Breast epithelium (tissue), 4 donors: ENCODE measurements around the gene FAM163B. TPM values are rescaled to one million over a fixed set of nuclear protein-coding genes. Genes with fewer than 3 reads are reported as not detected.

Source experiments
- DNase-seq, 2 donors: peaks; one replicate each; pipeline ENCODE4 v3.0.0-alpha.2; 2019; ENCODE audit warnings: low spot score in 2 of 2
- H3K27ac ChIP-seq, 2 donors: fragments of 200-600 bp; sonication (generic) in 1 of 2; one replicate each; pipeline ENCODE4 v1.5.1; 2016 to 2019; ENCODE audit warnings: mild to moderate bottlenecking in 1 of 2
- H3K27me3 ChIP-seq, 2 donors: fragments of 200-600 bp; sonication (generic) in 1 of 2; one replicate each; pipeline versions ENCODE4 v1.5.1 to v1.6.0; 2017 to 2019; ENCODE audit warnings: control low read depth in 1 of 2, mild to moderate bottlenecking in 1 of 2
- H3K36me3 ChIP-seq: fragments of 200-600 bp; one replicate; pipeline ENCODE4 v1.5.1; 2019
- H3K4me1 ChIP-seq, 2 donors: fragments of 200-600 bp; sonication (generic); one replicate each; pipeline ENCODE4 v1.5.1; 2016 to 2019; ENCODE audit warnings: control low read depth in 1 of 2
- H3K4me3 ChIP-seq, 3 donors: fragments of 200-600 bp; sonication (generic); 1 replicate in 2 of 3; 2 replicates in 1 of 3; pipeline ENCODE4 v1.5.1; 2016 to 2019; ENCODE audit warnings: mild to moderate bottlenecking in 3 of 3, moderate library complexity in 2 of 3
- H3K9me3 ChIP-seq, 2 donors: fragments of 200-600 bp; sonication (generic) in 1 of 2; one replicate each; pipeline ENCODE4 v1.5.1; 2016 to 2019; ENCODE audit warnings: control low read depth in 1 of 2
- POLR2A ChIP-seq: fragments of 450-650 bp; IDR thresholded peaks from one replicate; pipeline ENCODE4 v1.6.1; 2016; ENCODE audit warnings: antibody characterized with exemption, mild to moderate bottlenecking, moderate library complexity
- POLR2AphosphoS5 ChIP-seq, 3 donors: sonication (generic); formaldehyde crosslinking; IDR thresholded peaks; one replicate each; pipeline ENCODE4 v1.6.1; 2017; ENCODE audit warnings: antibody characterized with exemption in 3 of 3
- intact Hi-C: fragments of 100-400 bp; cut with DNase I; formaldehyde crosslinking; loops from one replicate; pipeline ENCODE4 v1.15.1; 2023; ENCODE audit warnings: low total_unique reads
- total RNA-seq, 3 donors: library from RNA; depleted of rRNA; stranded (reverse); fragments of >200 nt; gene quantifications; one replicate each; pipeline ENCODE4 v1.1.0, GENCODE V29; 2016
- TF ChIP-seq, protein P1 (sequence below), 3 donors: fragments of 450-650 bp; IDR thresholded peaks; one replicate each; pipeline ENCODE4 v1.5.1; 2016 to 2017; ENCODE audit warnings: antibody characterized with exemption in 3 of 3, mild to moderate bottlenecking in 3 of 3, moderate library complexity in 3 of 3

The FAM163B gene
- total RNA-seq, 3 donors from 2014 or later, result not detected

DNA sequence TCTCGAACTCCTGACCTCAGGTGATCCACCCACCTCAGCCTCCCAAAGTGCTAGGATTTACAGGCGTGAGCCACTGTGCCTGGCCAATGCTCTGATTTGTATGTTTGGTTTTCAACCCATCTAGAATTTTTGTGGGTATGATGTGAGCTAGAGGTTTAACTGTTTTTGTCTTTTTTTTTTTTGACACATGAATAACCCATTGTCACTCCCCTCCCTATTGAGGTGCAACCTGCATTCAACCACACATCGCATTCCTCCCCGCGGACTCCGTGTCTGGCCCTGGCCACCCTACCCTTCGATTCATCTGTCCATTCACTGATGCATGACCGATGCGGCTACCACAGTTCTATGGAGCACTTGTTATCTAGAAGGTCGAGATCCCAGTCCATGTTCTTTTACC, 9.5 kb upstream of the FAM163B start:
- no peaks in the 10 kb centered on the region for H3K9me3 ChIP-seq
- peaks cover 0 to 60% of the 10 kb centered on the region in 2 donors for H3K27me3 ChIP-seq
- no peak overlapping the region for H3K4me3 ChIP-seq

GRCh38 chr9:133616643-133617405, 7.6 kb upstream of the FAM163B start:
- no peak for DNase-seq
- peaks cover 0 to 71% of the 10 kb centered on the region in 2 donors for H3K27me3 ChIP-seq

More for the DNA sequence above, 9.5 kb upstream of the FAM163B start:
- intact Hi-C loops, result loop anchor here (5.0 kb wide), 1 partner anchor 1781 kb away; no protein-coding TSS in a partner anchor
- Histone ChIP-seq H3K4me1 (no peaks in the 10 kb centered on the region), H3K27ac (no peak overlapping the region), H3K36me3 (no peaks in the 10 kb centered on the region)
- no peak for DNase-seq
- TF ChIP-seq POLR2AphosphoS5 (IDR thresholded peaks at IDR 0.05) (no peak), POLR2A (no peak)
- TF ChIP-seq, protein P1, sequence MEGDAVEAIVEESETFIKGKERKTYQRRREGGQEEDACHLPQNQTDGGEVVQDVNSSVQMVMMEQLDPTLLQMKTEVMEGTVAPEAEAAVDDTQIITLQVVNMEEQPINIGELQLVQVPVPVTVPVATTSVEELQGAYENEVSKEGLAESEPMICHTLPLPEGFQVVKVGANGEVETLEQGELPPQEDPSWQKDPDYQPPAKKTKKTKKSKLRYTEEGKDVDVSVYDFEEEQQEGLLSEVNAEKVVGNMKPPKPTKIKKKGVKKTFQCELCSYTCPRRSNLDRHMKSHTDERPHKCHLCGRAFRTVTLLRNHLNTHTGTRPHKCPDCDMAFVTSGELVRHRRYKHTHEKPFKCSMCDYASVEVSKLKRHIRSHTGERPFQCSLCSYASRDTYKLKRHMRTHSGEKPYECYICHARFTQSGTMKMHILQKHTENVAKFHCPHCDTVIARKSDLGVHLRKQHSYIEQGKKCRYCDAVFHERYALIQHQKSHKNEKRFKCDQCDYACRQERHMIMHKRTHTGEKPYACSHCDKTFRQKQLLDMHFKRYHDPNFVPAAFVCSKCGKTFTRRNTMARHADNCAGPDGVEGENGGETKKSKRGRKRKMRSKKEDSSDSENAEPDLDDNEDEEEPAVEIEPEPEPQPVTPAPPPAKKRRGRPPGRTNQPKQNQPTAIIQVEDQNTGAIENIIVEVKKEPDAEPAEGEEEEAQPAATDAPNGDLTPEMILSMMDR (IDR thresholded peaks at IDR 0.05), result no peak

DNA sequence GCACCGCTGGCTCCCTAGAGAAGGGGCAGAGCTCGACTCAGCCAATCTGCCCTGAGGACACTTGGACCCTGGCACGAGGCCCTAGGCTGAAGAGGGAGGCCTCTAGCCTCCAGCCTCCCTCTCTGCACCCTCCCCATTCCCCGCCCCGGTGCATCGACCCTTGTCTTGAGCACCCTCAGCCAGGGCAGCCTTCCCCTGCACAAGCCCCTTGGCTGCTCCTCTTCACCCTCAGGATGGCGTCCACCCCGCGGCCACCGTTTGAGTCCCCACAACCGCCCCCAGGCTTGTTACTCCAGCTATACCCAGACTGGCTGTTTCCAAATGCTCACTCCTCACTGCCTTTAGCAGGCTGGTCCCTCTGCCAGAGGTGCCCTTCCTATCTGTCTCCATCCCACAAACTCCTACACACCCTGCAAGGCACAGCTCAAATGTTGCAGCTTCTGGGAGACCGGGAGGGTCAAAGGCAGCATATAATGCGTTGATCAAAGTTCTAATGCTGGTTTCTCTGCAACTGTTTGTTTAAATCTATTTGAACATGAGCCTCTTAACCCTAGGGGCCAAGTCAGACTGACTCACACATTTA, 6.5 kb upstream of the FAM163B start:
- intact Hi-C loops, result loop anchor here (5.0 kb wide), 1 partner anchor 1778 kb away; no protein-coding TSS in a partner anchor
- TF ChIP-seq POLR2AphosphoS5 (IDR thresholded peaks at IDR 0.05) (no peak), POLR2A (no peak)
- TF ChIP-seq, protein P1 (IDR thresholded peaks at IDR 0.05), result no peak
- H3K9me3 ChIP-seq, result no peaks in the 10 kb centered on the region
- peaks cover 0 to 77% of the 10 kb centered on the region in 2 donors for H3K27me3 ChIP-seq
- no peak for DNase-seq
- no peaks in the 10 kb centered on the region for H3K4me1 ChIP-seq
- H3K36me3 ChIP-seq, result no peaks in the 10 kb centered on the region
- no peak overlapping the region for H3K27ac ChIP-seq
- no peak overlapping the region for H3K4me3 ChIP-seq

More at GRCh38 chr9:133616643-133617405, 7.6 kb upstream of the FAM163B start:
- intact Hi-C loops, result loop anchor here (5.0 kb wide), 1 partner anchor 1780 kb away; no protein-coding TSS in a partner anchor
- H3K9me3 ChIP-seq, result no peaks in the 10 kb centered on the region
- no peaks in the 10 kb centered on the region for H3K4me1 ChIP-seq
- no peaks in the 10 kb centered on the region for H3K36me3 ChIP-seq
- no peak overlapping the region for H3K4me3 ChIP-seq
- no peak overlapping the region for H3K27ac ChIP-seq
- no peak for TF ChIP-seq POLR2AphosphoS5 (IDR thresholded peaks at IDR 0.05)
- TF ChIP-seq, protein P1 (IDR thresholded peaks at IDR 0.05), result no peak

DNA sequence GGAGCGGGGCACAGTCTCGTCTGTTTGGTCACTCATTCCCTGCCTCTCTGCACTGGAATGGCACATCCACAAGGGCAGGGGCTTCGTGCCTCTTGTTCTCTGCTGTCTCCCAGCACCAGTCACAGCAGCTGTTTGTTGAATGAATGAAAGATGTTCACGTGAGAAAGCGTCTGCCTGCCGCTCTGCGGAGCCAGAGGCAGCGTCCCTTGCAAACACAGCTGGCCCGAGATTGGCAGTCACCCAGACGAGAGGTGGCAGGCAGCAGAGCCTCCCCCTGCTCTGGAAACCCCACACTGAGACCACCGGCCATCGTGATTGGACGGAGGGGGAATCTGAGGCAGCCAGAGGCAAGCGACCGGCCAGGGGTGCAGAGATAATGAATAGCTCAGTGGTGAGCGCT, 6.0 kb upstream of the FAM163B start:
- intact Hi-C loops, result loop anchor here (5.0 kb wide), 1 partner anchor 1778 kb away; no protein-coding TSS in a partner anchor
- DNase-seq, result no peak
- Histone ChIP-seq H3K4me1 (no peaks in the 10 kb centered on the region), H3K4me3 (no peak overlapping the region), H3K27me3 (peaks cover 0 to 81% of the 10 kb centered on the region in 2 donors), H3K27ac (no peak overlapping the region), H3K36me3 (no peaks in the 10 kb centered on the region), H3K9me3 (no peaks in the 10 kb centered on the region)
- TF ChIP-seq, protein P1 (IDR thresholded peaks at IDR 0.05), result no peak
- no peak for TF ChIP-seq POLR2AphosphoS5 (IDR thresholded peaks at IDR 0.05)
- TF ChIP-seq POLR2A, result no peak

DNA sequence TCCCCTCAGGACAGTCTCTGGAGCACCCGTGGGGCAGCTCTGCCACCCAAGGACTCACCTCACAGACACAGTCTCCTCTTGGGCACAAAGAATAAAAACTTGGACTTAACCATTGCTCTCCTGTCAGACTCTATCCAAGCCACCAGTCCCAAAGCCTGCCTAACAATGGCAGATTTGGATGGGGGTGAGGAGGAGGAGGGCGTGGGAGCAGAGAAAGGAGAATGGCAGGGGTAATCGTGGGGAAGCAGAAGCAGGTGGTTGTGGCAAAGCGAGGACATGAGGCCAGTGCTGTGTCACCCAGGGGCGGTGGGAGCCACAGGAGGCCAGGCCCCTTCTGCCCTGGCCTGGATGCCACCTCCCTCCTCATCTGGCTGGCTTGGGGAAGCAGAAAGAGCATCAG, 5.5 kb upstream of the FAM163B start:
- intact Hi-C loops, result loop anchor here (5.0 kb wide), 1 partner anchor 1777 kb away; no protein-coding TSS in a partner anchor
- no peak for DNase-seq
- no peak overlapping the region for H3K4me3 ChIP-seq
- no peak overlapping the region for H3K27ac ChIP-seq
- no peaks in the 10 kb centered on the region for H3K9me3 ChIP-seq
- no peaks in the 10 kb centered on the region for H3K4me1 ChIP-seq
- peaks cover 0 to 85% of the 10 kb centered on the region in 2 donors for H3K27me3 ChIP-seq
- TF ChIP-seq POLR2A (no peak), POLR2AphosphoS5 (IDR thresholded peaks at IDR 0.05) (no peak)
- TF ChIP-seq, protein P1 (IDR thresholded peaks at IDR 0.05), result no peak
- H3K36me3 ChIP-seq, result no peaks in the 10 kb centered on the region
